GM19023 (cell line): ENCODE data around the gene KCNG3.

Experiments used
- ATAC-seq: cut with Tn5 transposase; IDR thresholded peaks from one replicate; pipeline ENCODE4 v1.9.1; 2021; ENCODE audit warnings: mild to moderate bottlenecking, moderate library complexity; ENCODE audit not compliant: unreplicated experiment

Gene KCNG3

DNA sequence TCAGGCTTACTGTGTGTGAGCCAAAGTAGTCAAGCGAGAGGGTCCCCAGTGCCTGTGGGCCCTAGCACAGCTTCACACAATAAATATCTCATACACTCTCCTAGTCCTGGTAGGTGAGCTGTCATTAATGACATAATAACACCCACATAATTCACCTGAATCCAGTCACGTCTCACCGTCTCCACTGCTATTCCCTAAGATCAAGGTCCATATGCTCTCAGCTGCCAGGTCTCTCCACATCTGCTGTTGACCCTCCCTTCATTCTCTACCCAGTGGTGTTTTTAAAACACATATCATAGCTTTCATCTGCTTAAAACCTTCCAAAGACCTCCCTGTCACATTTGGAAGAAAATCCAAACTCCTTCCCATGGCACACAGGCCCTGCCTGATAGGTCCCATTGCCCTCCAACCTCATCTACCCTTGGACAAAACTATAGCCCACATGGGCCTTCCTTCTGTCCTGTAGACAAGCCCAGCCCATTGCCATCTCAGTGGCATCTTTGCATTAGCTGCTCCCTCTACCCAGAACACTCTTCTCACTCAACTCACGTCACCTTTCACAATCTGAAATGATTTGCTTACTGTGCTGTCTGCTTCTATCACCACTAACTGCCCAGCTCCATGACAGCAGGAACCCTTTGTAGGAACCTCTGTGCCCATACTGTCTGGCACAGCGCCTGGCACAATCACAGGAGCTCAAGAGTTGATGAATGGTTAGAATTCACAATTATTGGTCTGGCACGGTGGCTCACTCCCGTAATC is 7.5 kb downstream of the KCNG3 start:
- no peak for ATAC-seq

- ATAC-seq = no peak
Measured at GRCh38 chr2:42480402-42480801, 13.4 kb downstream of the KCNG3 start.

DNA sequence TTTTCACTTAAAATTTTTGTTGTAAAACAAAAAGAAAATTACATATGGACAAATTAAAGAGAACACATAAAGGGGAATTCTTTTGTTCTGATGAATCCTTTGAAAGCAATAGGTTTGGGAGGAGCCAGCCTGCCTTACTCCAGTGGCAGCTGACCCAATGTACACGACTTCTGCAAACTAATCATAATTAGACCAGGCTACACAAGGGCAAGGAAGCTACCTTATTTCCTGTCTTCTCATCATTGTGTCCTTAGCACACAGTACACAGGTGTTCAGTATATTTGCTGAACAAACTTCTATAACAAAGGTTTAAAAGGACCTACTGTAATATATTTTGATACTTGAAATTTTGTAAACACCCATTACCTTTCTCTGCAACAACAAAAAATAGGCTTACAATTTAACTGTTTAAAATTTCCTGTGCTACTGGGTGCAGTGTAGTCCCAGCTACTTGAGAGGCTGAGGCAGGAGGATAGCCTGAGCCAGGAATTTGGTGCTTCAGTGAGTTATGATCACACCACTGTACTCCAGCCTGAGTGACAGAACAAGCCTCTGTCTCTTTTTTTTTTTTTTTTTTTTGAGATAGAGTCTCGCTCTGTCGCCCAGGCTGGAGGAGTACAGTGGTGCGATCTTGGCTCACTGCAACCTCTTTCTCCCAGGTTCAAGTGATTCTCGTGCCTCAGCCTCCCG is 18.9 kb downstream of the KCNG3 start:
- ATAC-seq = no peak

DNA sequence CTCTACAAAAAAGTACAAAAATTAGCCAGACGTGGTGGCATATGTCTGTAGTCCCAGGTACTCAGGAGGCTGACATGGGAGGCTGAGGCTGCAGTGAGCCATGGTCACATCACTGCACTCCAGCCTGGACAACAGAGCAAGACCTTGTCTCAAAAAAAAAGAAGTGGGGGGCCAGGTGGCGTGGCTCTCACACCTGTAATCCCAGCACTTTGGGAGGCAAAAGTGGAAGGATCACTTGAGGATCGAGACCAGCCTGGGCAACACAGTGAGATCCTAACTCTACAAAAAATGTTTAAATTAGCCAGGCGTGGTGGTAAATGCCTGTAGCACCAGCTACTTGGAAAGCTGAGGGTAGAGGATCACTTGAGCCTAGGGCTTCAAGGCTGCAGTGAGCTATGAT is 23.1 kb downstream of the KCNG3 start:
- no peak for ATAC-seq

DNA sequence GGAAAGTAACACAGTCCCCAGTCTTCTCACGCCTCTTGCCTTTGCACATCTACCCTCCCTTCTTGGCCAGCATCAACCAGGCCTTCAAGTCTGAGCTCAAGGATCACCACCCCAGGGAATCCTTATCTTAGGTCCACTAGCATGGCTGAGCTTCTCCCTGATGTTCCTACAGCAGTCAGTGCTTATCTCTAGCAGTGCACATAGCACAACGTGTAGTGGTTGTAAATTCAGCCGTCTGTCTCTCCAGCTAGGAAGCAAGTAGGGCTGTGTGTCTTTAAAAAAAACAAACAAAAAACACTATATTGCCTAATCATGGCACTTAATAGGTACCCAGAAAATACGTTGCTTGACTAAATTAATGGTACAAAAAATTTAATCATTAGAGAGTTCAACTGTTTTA is 29.2 kb downstream of the KCNG3 start:
- no peak for ATAC-seq

GRCh38 chr2:42463570-42463969 is 30.2 kb downstream of the KCNG3 start:
- no peak for ATAC-seq

DNA sequence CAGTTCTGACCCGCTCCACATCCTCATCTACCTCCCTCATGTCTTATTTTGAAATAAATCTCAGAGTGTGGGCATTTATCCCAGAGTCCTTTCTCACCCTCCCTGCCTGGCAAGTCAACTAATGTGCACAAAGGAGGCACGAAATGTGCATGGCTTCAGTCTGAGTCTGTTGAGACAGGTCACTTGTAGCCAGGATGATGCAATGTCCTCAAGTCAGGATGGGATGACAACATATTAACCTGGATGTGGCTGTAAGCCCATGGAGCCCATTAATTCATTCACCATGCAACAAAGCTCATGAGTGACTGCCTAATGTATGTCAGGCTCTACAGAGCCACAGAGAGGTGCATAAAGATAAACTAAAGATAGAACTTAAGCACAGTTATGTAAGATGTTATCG is 34.5 kb downstream of the KCNG3 start:
- ATAC-seq = no peak

DNA sequence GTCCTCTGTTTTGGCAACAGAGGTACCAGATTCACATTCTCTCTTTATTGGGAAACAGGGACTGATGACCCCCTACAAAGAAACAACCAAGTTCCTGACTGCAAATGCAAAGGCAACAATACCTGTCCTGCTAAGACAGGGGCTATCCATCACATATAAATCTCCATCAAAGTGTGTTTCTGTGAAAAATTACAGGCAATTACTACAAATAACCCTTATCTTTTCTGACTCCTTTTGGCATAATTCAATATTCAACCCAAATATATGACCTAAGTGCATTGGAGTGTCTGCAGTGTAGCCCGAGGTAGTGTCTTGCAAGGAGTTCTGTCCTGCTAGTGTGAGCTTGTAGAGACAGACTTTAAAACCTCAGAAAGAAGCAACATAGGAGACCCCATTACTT is 35.4 kb downstream of the KCNG3 start:
- no peak for ATAC-seq

- ATAC-seq = no peak
Measured at GRCh38 chr2:42457011-42457410, 36.8 kb downstream of the KCNG3 start.

- ATAC-seq = no peak
Measured at GRCh38 chr2:42456126-42456839, 37.5 kb downstream of the KCNG3 start.

GRCh38 chr2:42452545-42452944 is 41.2 kb downstream of the KCNG3 start:
- no peak for ATAC-seq

DNA sequence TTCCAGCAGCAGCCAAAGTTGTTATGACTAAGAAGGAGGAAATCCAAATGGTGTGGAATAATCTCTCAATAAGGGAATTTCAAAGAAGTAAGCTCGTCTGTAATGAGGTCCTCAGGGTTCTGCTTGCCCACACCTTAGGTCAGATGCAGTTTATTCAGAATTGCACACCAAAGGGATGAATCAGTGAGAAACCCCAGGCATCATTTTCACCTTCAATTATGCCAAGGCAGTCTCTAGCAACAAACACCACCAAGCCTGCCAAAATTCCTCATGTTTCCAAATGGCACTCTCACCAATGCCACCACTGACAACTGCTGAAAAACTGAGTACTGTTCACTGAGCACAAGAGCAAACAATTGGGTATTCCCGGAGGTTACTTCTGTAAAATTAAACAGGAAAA is 43.6 kb downstream of the KCNG3 start:
- ATAC-seq = no peak

DNA sequence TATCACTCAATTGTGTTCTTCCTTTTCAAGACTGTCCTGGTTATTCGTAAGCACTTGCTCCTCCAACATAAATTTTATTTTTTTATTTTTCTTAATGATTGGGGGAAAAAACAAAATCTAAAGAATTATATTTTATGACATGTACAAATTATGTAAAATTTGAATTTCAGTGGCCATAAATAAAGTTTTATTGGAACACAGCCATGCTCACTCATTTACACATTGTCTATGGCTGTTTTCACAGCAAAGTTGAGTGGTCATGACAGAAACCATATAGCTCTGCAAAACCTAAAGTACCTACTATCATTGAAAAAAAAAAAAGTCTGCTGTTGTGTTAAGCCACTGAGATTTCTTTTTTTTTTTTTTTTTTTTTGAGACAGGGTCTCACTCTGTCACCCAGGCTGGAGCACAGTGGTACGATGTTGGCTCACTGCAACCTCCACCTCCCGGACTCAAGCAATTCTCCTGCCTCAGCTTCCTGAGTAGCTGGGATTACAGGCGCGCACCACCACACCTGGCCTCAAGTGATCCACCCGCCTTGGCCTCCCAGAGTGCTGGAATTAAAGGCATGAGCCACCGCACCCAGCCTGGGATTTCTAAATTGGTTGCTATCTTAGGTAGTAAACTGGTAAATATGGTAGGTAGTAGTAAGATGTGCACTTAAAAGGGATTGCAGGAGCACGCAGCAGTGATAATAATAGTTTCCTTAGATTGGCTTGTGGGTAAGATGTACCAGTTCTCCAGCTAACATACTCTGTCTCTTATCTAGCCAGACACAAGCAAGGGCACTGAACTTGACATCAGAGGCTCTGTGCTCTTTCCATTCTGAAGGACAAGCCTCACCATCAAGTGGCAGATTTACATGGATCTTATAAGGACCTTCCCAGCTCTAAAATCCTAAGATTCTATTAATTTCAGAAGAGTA is 44.4 kb downstream of the KCNG3 start:
- ATAC-seq = no peak

GRCh38 chr2:42448163-42448562 is 45.6 kb downstream of the KCNG3 start:
- no peak for ATAC-seq

GRCh38 chr2:42446503-42447271 is 47.1 kb downstream of the KCNG3 start:
- ATAC-seq = no peak

GRCh38 chr2:42443718-42444399 is 49.9 kb downstream of the KCNG3 start:
- ATAC-seq = no peak

DNA sequence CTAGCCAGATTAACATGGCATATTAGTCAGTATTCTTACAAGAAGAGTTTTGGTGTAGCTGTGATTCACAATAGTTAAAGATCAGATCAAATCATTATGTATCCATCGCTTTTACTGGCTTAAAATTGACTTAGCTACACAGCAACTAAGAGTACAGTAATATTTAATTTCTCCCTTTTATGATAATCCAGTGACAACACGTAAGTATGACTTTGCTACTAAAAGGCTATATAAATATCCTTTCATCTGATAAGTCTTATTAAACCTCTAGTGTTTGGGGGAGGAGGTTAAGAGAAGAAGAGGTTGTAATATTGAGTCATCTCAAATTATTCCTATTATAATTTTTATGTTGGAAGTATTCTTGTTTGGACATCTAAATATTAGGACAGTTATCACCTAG is 51.0 kb downstream of the KCNG3 start:
- no peak for ATAC-seq

DNA sequence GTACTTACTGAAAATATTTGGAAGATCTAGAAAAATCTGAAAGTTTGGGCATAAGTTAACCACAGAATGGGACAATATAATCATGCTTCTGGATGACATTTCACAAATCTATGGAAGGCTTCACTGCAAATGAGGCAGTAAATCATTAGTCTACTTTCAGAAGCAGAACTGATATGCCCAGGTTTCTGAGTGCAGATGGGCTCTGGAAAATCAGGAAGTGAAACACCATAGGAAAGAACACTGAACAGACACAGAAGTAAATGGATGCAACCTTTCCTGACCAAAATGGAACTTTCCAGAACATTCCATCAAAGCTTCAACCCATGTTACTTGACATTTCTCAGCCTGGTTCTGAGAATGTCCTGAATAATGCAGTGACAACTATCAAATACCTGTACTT is 55.1 kb downstream of the KCNG3 start:
- no peak for ATAC-seq

- no peak for ATAC-seq
Measured at GRCh38 chr2:42436370-42436769, 57.4 kb downstream of the KCNG3 start.

GRCh38 chr2:42435628-42436027 is 58.2 kb downstream of the KCNG3 start:
- no peak for ATAC-seq
